DMS53 treated with DMSO at 0.1 percent for 48 hours (cell line): ENCODE measurements around the gene RGL2.
A peak's percentile ranks its signal among the peaks of the same experiment; 100 is the strongest.
"Not testable (repeated sequence)": the region's sequence is repeated elsewhere in the genome, so short reads cannot be mapped to it uniquely, and the experiment has no call there.

Experiments
- DNase-seq: peaks from one replicate; lab custom pipeline; 2025; ENCODE audit not compliant: unreplicated experiment; lab: John Stamatoyannopoulos, UW

The RGL2 gene

GRCh38 chr6:33275795-33276580 lies 22.8 kb downstream of the RGL2 start:
- not testable (repeated sequence) for DNase-seq

GRCh38 chr6:33273924-33274902 lies 24.5 kb downstream of the RGL2 start:
- DNase-seq: no peak

- no peak for DNase-seq
Measured at GRCh38 chr6:33273129-33273923, 25.4 kb downstream of the RGL2 start.

- no peak for DNase-seq
Measured at GRCh38 chr6:33272275-33273128, 26.2 kb downstream of the RGL2 start.

- DNase-seq: peak; percentile 92
Measured at GRCh38 chr6:33271468-33272274, 27.1 kb downstream of the RGL2 start, which contains the start of the genes RPS18 and VPS52. TSS of gene RPS18 (plus strand) at chr6:33272075. CDS start at chr6:33272120, 45 bp downstream. TSS of gene VPS52 (minus strand) at chr6:33271876. CDS start at chr6:33271675, 201 bp downstream.

- no peak for DNase-seq
Measured at GRCh38 chr6:33271117-33271467, 27.6 kb downstream of the RGL2 start.

- DNase-seq: no peak
Measured at GRCh38 chr6:33264015-33264414, 34.7 kb downstream of the RGL2 start.

GRCh38 chr6:33262490-33262889 lies 36.3 kb downstream of the RGL2 start:
- DNase-seq: not testable (repeated sequence)

GRCh38 chr6:33259032-33259431 lies 39.7 kb downstream of the RGL2 start:
- DNase-seq: no peak

- no peak for DNase-seq
Measured at GRCh38 chr6:33254591-33254990, 44.2 kb downstream of the RGL2 start.

- DNase-seq: no peak
Measured at GRCh38 chr6:33252759-33253158, 46.0 kb downstream of the RGL2 start.

- no peak for DNase-seq
Measured at GRCh38 chr6:33251395-33252012, 47.2 kb downstream of the RGL2 start.

- DNase-seq: no peak
Measured at GRCh38 chr6:33250731-33251130, 48.0 kb downstream of the RGL2 start.

- DNase-seq: no peak
Measured at GRCh38 chr6:33249732-33250630, 48.8 kb downstream of the RGL2 start.

- DNase-seq: peak; percentile 99
Measured at GRCh38 chr6:33248932-33249731, 49.6 kb downstream of the RGL2 start.

GRCh38 chr6:33248643-33248931 lies 50.2 kb downstream of the RGL2 start:
- DNase-seq: peak; percentile 61

GRCh38 chr6:33247977-33248642 lies 50.6 kb downstream of the RGL2 start:
- peak; percentile 74 for DNase-seq
